Measurements from ENCODE around the gene BTBD9. TPM values are rescaled to one million over a fixed set of nuclear protein-coding genes. Genes with fewer than 3 reads are reported as not detected.

Gene BTBD9
- total RNA-seq, 6 experiments from 2014 or later, result 4.5 to 7.5 (median 5.7) TPM

DNA sequence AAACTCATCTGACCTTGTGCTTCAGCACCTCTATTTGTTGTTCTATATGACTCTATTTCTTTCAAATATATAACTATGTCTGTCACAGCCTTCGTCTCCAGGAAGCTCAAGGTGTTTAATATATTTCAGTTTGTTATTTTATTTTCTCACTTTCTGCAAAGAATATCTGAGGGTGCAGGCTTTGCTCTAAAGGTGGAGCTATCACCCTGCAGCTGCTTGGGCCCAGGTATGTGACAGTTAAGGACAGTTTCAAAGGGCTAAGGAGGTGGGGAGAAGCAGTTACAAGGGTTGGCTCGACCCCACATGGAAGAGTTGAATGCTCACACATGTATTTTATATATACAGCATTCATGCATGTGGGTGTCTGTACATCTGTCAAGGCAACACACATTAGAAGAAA, 405.6 kb downstream of the BTBD9 start:
- Histone ChIP-seq H3K4me1 (no peaks in the 10 kb centered on the region), H3K27me3 (no peaks in the 10 kb centered on the region), H3K27ac (no peak overlapping the region), H3K4me3 (no peak overlapping the region), H3K9me3 (no peaks in the 10 kb centered on the region), H3K36me3 (no peaks in the 10 kb centered on the region)
- ATAC-seq (no peak), DNase-seq (no peak)
- TF ChIP-seq POLR2A (IDR thresholded peaks at IDR 0.05), result no peak
- no peak for TF ChIP-seq CTCF (IDR thresholded peaks at IDR 0.05)
- intact Hi-C loops (cut with DNase I), result no loop called here
- WGBS (ENCODE audit: insufficient coverage, low coverage, low lambda C conversion rate, missing lambda C conversion rate), result 74% methylated on average over 2 of the region's 2 CpGs

GRCh38 chr6:38233161-38233791, 406.5 kb downstream of the BTBD9 start:
- Histone ChIP-seq H3K4me1 (no peaks in the 10 kb centered on the region), H3K4me3 (no peak overlapping the region), H3K27ac (no peak overlapping the region), H3K36me3 (no peaks in the 10 kb centered on the region), H3K27me3 (no peaks in the 10 kb centered on the region), H3K9me3 (no peaks in the 10 kb centered on the region)
- intact Hi-C loops (cut with DNase I), result no loop called here
- DNase-seq, result no peak
- TF ChIP-seq CTCF (IDR thresholded peaks at IDR 0.05) (no peak), POLR2A (IDR thresholded peaks at IDR 0.05) (no peak)
- peak in 3 of 4 donors; percentile 45 to 55 (median 55) for ATAC-seq
- 85% methylated on average over 5 of the region's 5 CpGs for WGBS (ENCODE audit: insufficient coverage, low coverage, low lambda C conversion rate, missing lambda C conversion rate)

- WGBS (ENCODE audit: insufficient coverage, low coverage, low lambda C conversion rate, missing lambda C conversion rate), result 38% methylated on average over 2 of the region's 2 CpGs
- Histone ChIP-seq H3K27ac (no peak overlapping the region), H3K4me1 (no peaks in the 10 kb centered on the region), H3K9me3 (no peaks in the 10 kb centered on the region), H3K4me3 (no peak overlapping the region), H3K27me3 (no peaks in the 10 kb centered on the region), H3K36me3 (no peaks in the 10 kb centered on the region)
- DNase-seq (no peak), ATAC-seq (peak in 3 of 4 donors; percentile 46 to 47 (median 46))
- intact Hi-C loops (cut with DNase I), result no loop called here
- TF ChIP-seq POLR2A (IDR thresholded peaks at IDR 0.05) (no peak), CTCF (IDR thresholded peaks at IDR 0.05) (no peak)
Observed at GRCh38 chr6:38225766-38226165, 414.0 kb downstream of the BTBD9 start.

DNA sequence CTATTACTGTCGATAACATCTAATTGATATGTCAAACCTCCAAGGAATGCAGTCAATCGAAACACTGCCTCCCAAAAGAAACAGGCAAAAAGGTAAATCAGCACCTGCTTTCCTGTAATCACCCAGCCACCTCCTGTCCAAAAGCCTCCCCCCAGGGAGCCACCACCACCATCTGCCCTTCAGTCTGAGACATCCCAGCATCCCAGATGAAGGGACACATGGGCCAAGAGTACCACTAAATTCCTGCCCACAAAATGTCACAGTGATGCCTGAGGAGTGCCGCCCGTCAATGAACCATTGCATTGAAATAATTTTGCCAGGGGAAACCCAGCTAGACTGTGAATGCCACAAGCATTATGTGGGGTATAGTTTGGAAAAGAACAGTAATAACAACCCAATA, 418.5 kb downstream of the BTBD9 start:
- H3K27me3 ChIP-seq, result no peaks in the 10 kb centered on the region
- H3K36me3 ChIP-seq, result no peaks in the 10 kb centered on the region
- no peak for TF ChIP-seq CTCF (IDR thresholded peaks at IDR 0.05)
- no peak for TF ChIP-seq POLR2A (IDR thresholded peaks at IDR 0.05)
- no peak for ATAC-seq
- DNase-seq, result no peak
- no peaks in the 10 kb centered on the region for H3K4me1 ChIP-seq
- intact Hi-C loops (cut with DNase I), result no loop called here
- no peaks in the 10 kb centered on the region for H3K9me3 ChIP-seq
- no peak overlapping the region for H3K27ac ChIP-seq
- no peak overlapping the region for H3K4me3 ChIP-seq
- WGBS (ENCODE audit: insufficient coverage, low coverage, low lambda C conversion rate, missing lambda C conversion rate), result 100% methylated on average over 3 of the region's 4 CpGs
